H9 (cell line): Measurements from ENCODE around the gene G2E3. TPM values are rescaled to one million over a fixed set of nuclear protein-coding genes. Genes with fewer than 3 reads are reported as not detected.

Experiments
- DNase-seq: peaks from one replicate; pipeline ENCODE4 v3.0.0-alpha.2; 2017
- H2AFZ ChIP-seq: one replicate; pipeline ENCODE4 v1.6.1; 2013; ENCODE audit warnings: mild to moderate bottlenecking, low read length, control low read depth, moderate library complexity
- H2AK5ac ChIP-seq: 2 replicates; pipeline ENCODE4 v1.6.1; 2013; ENCODE audit warnings: low read length, control low read depth, mixed read lengths; ENCODE audit not compliant: insufficient read length
- H2BK120ac ChIP-seq: one replicate; pipeline ENCODE4 v1.6.1; 2013; ENCODE audit warnings: low read depth, mild to moderate bottlenecking, low read length, control low read depth, inconsistent platforms; ENCODE audit not compliant: poor library complexity, severe bottlenecking
- H2BK12ac ChIP-seq: 2 replicates; pipeline ENCODE4 v1.6.1; 2013; ENCODE audit warnings: low read length, control low read depth, mixed read lengths, low read depth; ENCODE audit not compliant: insufficient read length
- H2BK15ac ChIP-seq: 2 replicates; pipeline ENCODE4 v1.6.1; 2013; ENCODE audit warnings: low read depth, low read length, control low read depth
- H2BK20ac ChIP-seq: one replicate; pipeline ENCODE4 v1.6.1; 2013; ENCODE audit warnings: low read depth, mild to moderate bottlenecking, low read length, control low read depth, inconsistent platforms; ENCODE audit not compliant: poor library complexity, severe bottlenecking
- H2BK5ac ChIP-seq: 2 replicates; pipeline ENCODE4 v1.6.1; 2013; ENCODE audit warnings: low read length, control low read depth, mixed read lengths; ENCODE audit not compliant: insufficient read length
- H3K14ac ChIP-seq: 2 replicates; pipeline ENCODE4 v1.6.1; 2013; ENCODE audit warnings: low read length, control low read depth; ENCODE audit not compliant: insufficient read depth
- H3K18ac ChIP-seq: 2 replicates; pipeline ENCODE4 v1.6.1; 2013; ENCODE audit warnings: low read depth, mild to moderate bottlenecking, mixed read lengths, low read length, control low read depth; ENCODE audit not compliant: insufficient read length
- H3K23ac ChIP-seq: 2 replicates; pipeline ENCODE4 v1.6.1; 2013; ENCODE audit warnings: low read length, control low read depth, mixed read lengths, low read depth; ENCODE audit not compliant: insufficient read length
- H3K23me2 ChIP-seq: 2 replicates; pipeline ENCODE4 v1.6.1; 2013; ENCODE audit warnings: low read depth, mild to moderate bottlenecking, mixed read lengths, low read length, control low read depth; ENCODE audit not compliant: insufficient read length, poor library complexity, severe bottlenecking
- H3K27ac ChIP-seq: 2 replicates; pipeline ENCODE4 v1.5.1; 2013; ENCODE audit warnings: low read length, control low read depth, mixed read lengths, low read depth; ENCODE audit not compliant: insufficient read length
- H3K27me3 ChIP-seq: 2 replicates; pipeline ENCODE4 v1.6.1; 2013; ENCODE audit warnings: low read length, control low read depth, inconsistent platforms; ENCODE audit not compliant: insufficient read depth
- H3K4ac ChIP-seq: 2 replicates; pipeline ENCODE4 v1.6.1; 2013; ENCODE audit warnings: low read depth, mild to moderate bottlenecking, control low read depth, inconsistent platforms, low read length, moderate library complexity
- H3K4me1 ChIP-seq: 2 replicates; pipeline ENCODE4 v1.6.1; 2013; ENCODE audit warnings: low read length, control low read depth, inconsistent platforms; ENCODE audit not compliant: insufficient read depth
- H3K4me2 ChIP-seq: 2 replicates; pipeline ENCODE4 v1.6.1; 2013; ENCODE audit warnings: low read length, control low read depth, mixed read lengths; ENCODE audit not compliant: insufficient read length, insufficient read depth
- H3K56ac ChIP-seq: 2 replicates; pipeline ENCODE4 v1.6.1; 2013; ENCODE audit warnings: low read depth, mild to moderate bottlenecking, mixed read lengths, low read length, control low read depth; ENCODE audit not compliant: insufficient read length
- H3K79me1 ChIP-seq: 2 replicates; pipeline ENCODE4 v1.6.1; 2013; ENCODE audit warnings: low read depth, mild to moderate bottlenecking, moderate library complexity, low read length, control low read depth, inconsistent platforms; ENCODE audit not compliant: insufficient read depth, poor library complexity, severe bottlenecking
- H3K79me2 ChIP-seq: 2 replicates; pipeline ENCODE4 v1.6.1; 2013; ENCODE audit warnings: low read length, control low read depth, inconsistent platforms; ENCODE audit not compliant: insufficient read depth
- H3K9ac ChIP-seq: 2 replicates; pipeline ENCODE4 v1.6.1; 2013; ENCODE audit warnings: low read length, control low read depth, mixed read lengths; ENCODE audit not compliant: insufficient read length; ENCODE audit errors: extremely low read depth
- H3K9me3 ChIP-seq: one replicate; pipeline ENCODE4 v1.6.1; 2013; ENCODE audit warnings: low read depth, low read length, inconsistent platforms; ENCODE audit not compliant: control insufficient read depth
- H3T11ph ChIP-seq: one replicate; pipeline ENCODE4 v1.6.1; 2013; ENCODE audit warnings: mild to moderate bottlenecking, low read length, control low read depth, inconsistent platforms
- H4K20me1 ChIP-seq: one replicate; pipeline ENCODE4 v1.6.1; 2013; ENCODE audit not compliant: control insufficient read depth, insufficient read length, insufficient read depth
- H4K5ac ChIP-seq: 2 replicates; pipeline ENCODE4 v1.6.1; 2013; ENCODE audit warnings: low read depth, mild to moderate bottlenecking, mixed read lengths, low read length, control low read depth; ENCODE audit not compliant: insufficient read length
- H4K8ac ChIP-seq: replicated peaks from 2 replicates; pipeline ENCODE4 v1.6.1; 2013; ENCODE audit warnings: low read length, control low read depth, mixed read lengths, low read depth; ENCODE audit not compliant: insufficient read length
- H4K91ac ChIP-seq: 2 replicates; pipeline ENCODE4 v1.6.1; 2013; ENCODE audit warnings: low read depth, mild to moderate bottlenecking, moderate library complexity, mixed read lengths, low read length, control low read depth; ENCODE audit not compliant: insufficient read length
- H3K27ac Mint-ChIP-seq, 3 experiments: 2 replicates in 2 of 3; 3 replicates in 1 of 3; pipeline ENCODE4 v1.8.0; 2020 to 2021; ENCODE audit warnings: mixed read lengths in 3 of 3, mild to moderate bottlenecking in 1 of 3, moderate library complexity in 1 of 3
- H3K27me3 Mint-ChIP-seq: 2 replicates; pipeline ENCODE4 v1.8.0; 2021; ENCODE audit warnings: low read depth, mild to moderate bottlenecking, moderate library complexity, mixed read lengths
- H3K36me3 Mint-ChIP-seq, 3 experiments: 2 replicates in 2 of 3; 3 replicates in 1 of 3; pipeline ENCODE4 v1.8.0; 2020 to 2021; ENCODE audit warnings: low read depth in 3 of 3, mixed read lengths in 3 of 3; ENCODE audit not compliant: insufficient read depth in 1 of 3
- H3K4me1 Mint-ChIP-seq, 2 experiments: 2 replicates each; pipeline ENCODE4 v1.8.0; 2020; ENCODE audit warnings: mixed read lengths in 2 of 2
- H3K4me3 Mint-ChIP-seq, 2 experiments: 2 replicates in 1 of 2; 3 replicates in 1 of 2; pipeline ENCODE4 v1.8.0; 2020 to 2021; ENCODE audit warnings: mild to moderate bottlenecking in 2 of 2, mixed read lengths in 2 of 2, moderate library complexity in 1 of 2
- H3K9me3 Mint-ChIP-seq, 2 experiments: 2 replicates in 1 of 2; 3 replicates in 1 of 2; pipeline ENCODE4 v1.8.0; 2020; ENCODE audit warnings: mild to moderate bottlenecking in 2 of 2, mixed read lengths in 2 of 2, moderate library complexity in 1 of 2
- WGBS: extraction: QIAGEN DNeasy Blood & Tissue Kit; methylation state at CpG from one replicate; pipeline ENCODE4 v1.1.7; 2013; ENCODE audit warnings: missing lambda C conversion rate, low lambda C conversion rate, mixed read lengths; ENCODE audit not compliant: insufficient read length; ENCODE audit errors: extremely low coverage; 5-methylcytosine and 5-hydroxymethylcytosine counted together
- total RNA-seq: library from RNA; stranded (reverse); gene quantifications from 2 replicates; pipeline ENCODE4 v1.2.1, GENCODE V29; 2021
- TF ChIP-seq, protein P1 (sequence below): fragments of 200-600 bp; sonication (generic); conservative IDR thresholded peaks from 3 replicates; pipeline ENCODE4 v1.8.0; 2021; ENCODE audit warnings: antibody characterized with exemption, mild to moderate bottlenecking

The G2E3 gene
- total RNA-seq, 1 experiment from 2014 or later = 49.2 TPM

DNA sequence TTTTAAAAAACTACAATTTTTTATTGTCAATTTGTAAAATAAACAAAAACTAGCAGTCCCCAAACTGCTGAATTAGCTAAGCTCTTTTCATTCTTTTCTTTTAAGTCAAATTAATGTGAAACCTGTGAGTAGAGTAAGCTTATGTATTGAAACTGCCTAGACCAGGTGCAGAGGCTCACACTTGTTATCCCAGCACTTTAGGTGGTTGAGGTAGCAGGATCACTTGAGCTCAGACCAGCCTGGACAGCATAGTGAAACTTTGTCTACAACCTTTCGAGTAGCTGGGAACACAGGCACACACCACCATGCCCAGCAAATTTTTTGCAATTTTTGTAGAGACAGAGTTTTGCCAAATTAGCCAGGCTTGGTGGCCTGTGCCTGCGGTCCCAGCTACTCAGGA is 89.5 kb downstream of the G2E3 start:
- no peak overlapping the region for H2AK5ac ChIP-seq
- H3K79me2 ChIP-seq = no peaks in the 10 kb centered on the region
- no peak overlapping the region for H3K23ac ChIP-seq
- no peaks in the 10 kb centered on the region for H4K20me1 ChIP-seq
- Mint-ChIP-seq H3K36me3 (peaks cover 32 to 72% (median 65%) of the 10 kb centered on the region in 3 experiments), H3K4me3 (no peak overlapping the region), H3K4me1 (no peaks in the 10 kb centered on the region), H3K9me3 (peaks cover 21 to 25% of the 10 kb centered on the region in 2 experiments), H3K27ac (no peak overlapping the region; a peak in 1 of 7 replicates), H3K27me3 (no peaks in the 10 kb centered on the region)
- no peak overlapping the region for H3K56ac ChIP-seq
- no peak overlapping the region for H4K91ac ChIP-seq
- no peak overlapping the region for H3K4ac ChIP-seq
- no peak overlapping the region for H3K14ac ChIP-seq
- H4K8ac ChIP-seq = no peak overlapping the region
- no peak overlapping the region for H3K9ac ChIP-seq
- no peaks in the 10 kb centered on the region for H3K4me1 ChIP-seq
- no peak overlapping the region for H3K18ac ChIP-seq
- H2BK15ac ChIP-seq = no peak overlapping the region
- H2BK120ac ChIP-seq = no peak overlapping the region
- no peaks in the 10 kb centered on the region for H3K23me2 ChIP-seq
- no CpG with 5 or more reads among the region's 2 CpGs for WGBS
- no peak overlapping the region for H3T11ph ChIP-seq
- DNase-seq = no peak
- no peaks in the 10 kb centered on the region for H3K9me3 ChIP-seq
- TF ChIP-seq, protein P1, sequence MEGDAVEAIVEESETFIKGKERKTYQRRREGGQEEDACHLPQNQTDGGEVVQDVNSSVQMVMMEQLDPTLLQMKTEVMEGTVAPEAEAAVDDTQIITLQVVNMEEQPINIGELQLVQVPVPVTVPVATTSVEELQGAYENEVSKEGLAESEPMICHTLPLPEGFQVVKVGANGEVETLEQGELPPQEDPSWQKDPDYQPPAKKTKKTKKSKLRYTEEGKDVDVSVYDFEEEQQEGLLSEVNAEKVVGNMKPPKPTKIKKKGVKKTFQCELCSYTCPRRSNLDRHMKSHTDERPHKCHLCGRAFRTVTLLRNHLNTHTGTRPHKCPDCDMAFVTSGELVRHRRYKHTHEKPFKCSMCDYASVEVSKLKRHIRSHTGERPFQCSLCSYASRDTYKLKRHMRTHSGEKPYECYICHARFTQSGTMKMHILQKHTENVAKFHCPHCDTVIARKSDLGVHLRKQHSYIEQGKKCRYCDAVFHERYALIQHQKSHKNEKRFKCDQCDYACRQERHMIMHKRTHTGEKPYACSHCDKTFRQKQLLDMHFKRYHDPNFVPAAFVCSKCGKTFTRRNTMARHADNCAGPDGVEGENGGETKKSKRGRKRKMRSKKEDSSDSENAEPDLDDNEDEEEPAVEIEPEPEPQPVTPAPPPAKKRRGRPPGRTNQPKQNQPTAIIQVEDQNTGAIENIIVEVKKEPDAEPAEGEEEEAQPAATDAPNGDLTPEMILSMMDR = no peak
- H2BK5ac ChIP-seq = no peak overlapping the region
- no peak overlapping the region for H4K5ac ChIP-seq
- H3K27ac ChIP-seq = no peak overlapping the region
- H2BK20ac ChIP-seq = no peak overlapping the region
- no peak overlapping the region for H2AFZ ChIP-seq
- H3K4me2 ChIP-seq = no peak overlapping the region
- no peaks in the 10 kb centered on the region for H3K27me3 ChIP-seq
- H2BK12ac ChIP-seq = no peak overlapping the region
- no peaks in the 10 kb centered on the region for H3K79me1 ChIP-seq
